HepG2 (cell line): ENCODE measurements around the gene IWS1. TPM values are rescaled to one million over a fixed set of nuclear protein-coding genes. Genes with fewer than 3 reads are reported as not detected.

ENCODE experiments used
- ADNP ChIP-seq: sonication (generic); formaldehyde crosslinking; IDR thresholded peaks from 2 replicates; pipeline ENCODE4 v1.4.0; 2020; ENCODE audit warnings: missing genetic modification reagents
- CENPX ChIP-seq: sonication (generic); formaldehyde crosslinking; IDR thresholded peaks from 2 replicates; pipeline ENCODE4 v1.9.0; 2021; ENCODE audit warnings: mild to moderate bottlenecking, missing genetic modification reagents, moderate library complexity
- CREM ChIP-seq, 2 experiments: sonication (generic) in 1 of 2; formaldehyde crosslinking in 1 of 2; IDR thresholded peaks; 2 replicates each; pipeline versions ENCODE4 v1.4.0 to v1.6.1; 2016 to 2020; ENCODE audit warnings: antibody characterized with exemption in 1 of 2, mild to moderate bottlenecking in 1 of 2, missing genetic modification reagents in 1 of 2
- ELF4 ChIP-seq: sonication (generic); formaldehyde crosslinking; IDR thresholded peaks from 2 replicates; pipeline ENCODE4 v1.5.0; 2020; ENCODE audit warnings: missing genetic modification reagents, mild to moderate bottlenecking, moderate library complexity, borderline replicate concordance
- FOSL2 ChIP-seq: sonication (generic); formaldehyde crosslinking; IDR thresholded peaks from 2 replicates; pipeline ENCODE4 v1.4.0; 2020; ENCODE audit warnings: missing genetic modification reagents
- FOXJ3 ChIP-seq: sonication (generic); formaldehyde crosslinking; IDR thresholded peaks from 2 replicates; pipeline ENCODE4 v1.4.0; 2020; ENCODE audit warnings: missing genetic modification reagents, mild to moderate bottlenecking, borderline replicate concordance
- IRX3 ChIP-seq: sonication (generic); formaldehyde crosslinking; IDR thresholded peaks from 2 replicates; pipeline ENCODE4 v1.8.1; 2023; ENCODE audit warnings: mild to moderate bottlenecking, low read depth, missing genetic modification reagents, borderline replicate concordance
- MXI1 ChIP-seq: IDR thresholded peaks from 3 replicates; pipeline ENCODE4 v1.6.1; 2012; ENCODE audit warnings: low read depth, low read length, inconsistent platforms, borderline replicate concordance
- NBN ChIP-seq: fragments of 450-650 bp; conservative IDR thresholded peaks from 2 replicates; pipeline ENCODE4 v1.6.1; 2017
- NFKB2 ChIP-seq: sonication (generic); formaldehyde crosslinking; IDR thresholded peaks from 2 replicates; pipeline ENCODE4 v1.4.0; 2020; ENCODE audit warnings: missing genetic modification reagents, borderline replicate concordance
- PAWR ChIP-seq: sonication (generic); formaldehyde crosslinking; IDR thresholded peaks from 2 replicates; pipeline ENCODE4 v1.4.0; 2020; ENCODE audit warnings: missing genetic modification reagents, mild to moderate bottlenecking, borderline replicate concordance
- PRPF4 ChIP-seq: fragments of 200-400 bp; formaldehyde crosslinking; IDR thresholded peaks from 2 replicates; pipeline ENCODE4 v1.6.1; 2016; ENCODE audit warnings: low read length, low read depth; ENCODE audit not compliant: poor library complexity, severe bottlenecking
- SMAD1 ChIP-seq: sonication (generic); formaldehyde crosslinking; IDR thresholded peaks from 2 replicates; pipeline ENCODE4 v1.4.0; 2020; ENCODE audit warnings: missing genetic modification reagents, low read depth, mild to moderate bottlenecking, borderline replicate concordance
- TEAD2 ChIP-seq: sonication (generic); formaldehyde crosslinking; IDR thresholded peaks from 2 replicates; pipeline ENCODE4 v1.9.0; 2021; ENCODE audit warnings: missing genetic modification reagents
- ZFP36 ChIP-seq: fragments of 150-350 bp; IDR thresholded peaks from 2 replicates; pipeline ENCODE4 v1.6.1; 2018; ENCODE audit warnings: borderline replicate concordance, low read length, low read depth; ENCODE audit not compliant: partially characterized antibody
- ZNF441 ChIP-seq: sonication (generic); formaldehyde crosslinking; IDR thresholded peaks from 2 replicates; pipeline ENCODE4 v1.7.0; 2021; ENCODE audit warnings: missing genetic modification reagents, borderline replicate concordance
- ZNF772 ChIP-seq: sonication (generic); formaldehyde crosslinking; IDR thresholded peaks from 2 replicates; pipeline ENCODE4 v1.5.0; 2020; ENCODE audit warnings: mild to moderate bottlenecking, missing genetic modification reagents
- ZNF777 ChIP-seq: sonication (generic); formaldehyde crosslinking; IDR thresholded peaks from 2 replicates; pipeline ENCODE4 v1.4.0; 2020; ENCODE audit warnings: missing genetic modification reagents
- polyA plus RNA-seq, 8 experiments: library from polyadenylated mRNA; depleted of rRNA in 3 of 8; stranded (reverse) in 7 of 8; unstranded in 1 of 8; fragments of >200 nt; fragmentation: Illumina TruSeq in 4 of 8; extraction: Trizol in 4 of 8; gene quantifications; 2 replicates each; pipeline versions ENCODE4 v1.2.1 to v1.2.3, GENCODE V29; 2011 to 2016; ENCODE audit warnings: low read depth in 4 of 8, missing spikeins in 1 of 8, mixed read lengths in 1 of 8; ENCODE audit not compliant: insufficient read depth in 1 of 8
- total RNA-seq, 5 experiments: library from RNA; depleted of rRNA; stranded (reverse); fragments of >200 nt; fragmentation: Illumina TruSeq; extraction: Trizol; gene quantifications; 2 replicates each; pipeline ENCODE4 v1.2.3, GENCODE V29; 2016; ENCODE audit warnings: low read depth in 1 of 5
- TF ChIP-seq, protein P1 (sequence below): sonication (generic); formaldehyde crosslinking; conservative IDR thresholded peaks from 2 replicates; pipeline ENCODE4 v1.4.0; 2020; ENCODE audit warnings: missing genetic modification reagents
- TF ChIP-seq, protein P2 (sequence below): sonication (generic); formaldehyde crosslinking; IDR thresholded peaks from 2 replicates; pipeline ENCODE4 v1.8.1; 2023; ENCODE audit warnings: mild to moderate bottlenecking, missing genetic modification reagents
- TF ChIP-seq, protein P3 (sequence below): sonication (generic); formaldehyde crosslinking; IDR thresholded peaks from 2 replicates; pipeline ENCODE4 v1.4.0; 2020; ENCODE audit warnings: mild to moderate bottlenecking, low read depth, missing genetic modification reagents
- TF ChIP-seq, protein P4 (sequence below): sonication (generic); formaldehyde crosslinking; IDR thresholded peaks from 2 replicates; pipeline ENCODE4 v1.4.0; 2020; ENCODE audit warnings: missing genetic modification reagents, borderline replicate concordance

The IWS1 gene
- total and polyA plus RNA-seq, 2 of the 13 experiments (the other 11 are each of a cell fraction or from before 2014, with no cell fraction given), result 28.9 to 62.3 TPM

DNA sequence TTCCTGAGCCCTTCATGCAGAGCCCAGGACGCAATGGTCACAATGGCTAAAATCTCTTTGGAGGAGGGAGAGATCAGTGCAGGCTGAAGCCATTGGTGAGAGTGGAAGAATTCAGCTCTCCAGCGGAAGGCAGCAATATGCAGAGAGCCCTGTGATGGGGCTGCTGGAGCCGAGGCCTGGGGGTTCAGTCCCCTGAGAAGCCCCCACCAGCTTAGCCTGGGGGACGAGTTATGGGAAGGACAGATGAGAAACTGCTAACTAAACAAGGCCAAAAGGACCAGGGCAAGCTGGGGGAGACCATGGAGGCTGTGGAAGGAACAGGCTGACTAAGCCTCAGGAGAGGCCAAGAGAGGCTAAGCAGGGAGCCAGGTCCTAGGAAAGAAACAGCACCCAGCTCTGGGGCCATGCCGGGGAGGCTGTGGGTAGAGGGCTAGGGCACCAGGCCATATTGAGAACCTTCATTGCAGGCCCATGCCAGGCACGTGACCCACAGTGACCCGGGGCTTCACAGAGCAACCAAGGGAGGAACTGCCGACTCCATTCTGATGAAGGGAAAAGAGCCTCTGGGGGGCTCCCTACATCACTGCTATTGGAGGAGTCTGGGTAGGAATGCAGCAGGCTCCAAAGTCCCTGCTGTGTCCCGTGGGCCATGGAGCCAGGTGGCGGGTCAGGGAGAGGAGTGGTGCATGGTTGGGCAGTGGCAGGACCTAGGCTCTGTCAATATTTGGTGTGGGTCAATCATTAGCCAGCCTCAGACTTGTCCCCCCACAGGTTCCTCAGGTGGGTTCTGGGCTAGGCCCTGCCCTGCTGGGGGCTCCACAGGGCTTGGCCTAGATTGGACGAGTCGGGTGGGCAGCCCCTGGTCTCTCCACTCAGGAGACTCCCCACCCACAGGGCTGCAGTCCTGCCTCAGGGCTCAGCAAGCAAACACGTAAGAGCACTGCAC is 88.2 kb downstream of the IWS1 start (continued):
- TF ChIP-seq FOXJ3 (CRISPR knock-in tag) (peak; percentile 91; the same call in 1 of the 2 replicates), ZFP36 (no peak), PAWR (CRISPR knock-in tag) (no peak), ZNF777 (CRISPR knock-in tag) (peak; percentile 24; the same call in 1 of the 2 replicates), SMAD1 (CRISPR knock-in tag) (peak; percentile 95; the same call in 1 of the 2 replicates), MXI1 (peak; percentile 78; the same call in 1 of the 3 replicates), IRX3 (CRISPR knock-in tag) (0 out of 2 replicates have a peak, but pooled peaks have one; percentile 53), CENPX (CRISPR knock-in tag) (no peak), ZNF441 (CRISPR knock-in tag) (peak; percentile 91; the same call in 1 of the 2 replicates), PRPF4 (no peak), TEAD2 (CRISPR knock-in tag) (no peak), ZNF772 (CRISPR knock-in tag) (peak; percentile 98; the same call in 1 of the 2 replicates), ELF4 (no peak), NFKB2 (peak; percentile 89; the same call in 1 of the 2 replicates), NBN (no peak), ADNP (CRISPR knock-in tag) (no peak), FOSL2 (peak; percentile 84), CREM (IDR thresholded peaks at IDR 0.05) (peak; percentile 75; the same call in 1 of the 2 replicates), CREM (CRISPR knock-in tag; IDR thresholded peaks at IDR 0.05) (no peak)
- TF ChIP-seq, protein P1, sequence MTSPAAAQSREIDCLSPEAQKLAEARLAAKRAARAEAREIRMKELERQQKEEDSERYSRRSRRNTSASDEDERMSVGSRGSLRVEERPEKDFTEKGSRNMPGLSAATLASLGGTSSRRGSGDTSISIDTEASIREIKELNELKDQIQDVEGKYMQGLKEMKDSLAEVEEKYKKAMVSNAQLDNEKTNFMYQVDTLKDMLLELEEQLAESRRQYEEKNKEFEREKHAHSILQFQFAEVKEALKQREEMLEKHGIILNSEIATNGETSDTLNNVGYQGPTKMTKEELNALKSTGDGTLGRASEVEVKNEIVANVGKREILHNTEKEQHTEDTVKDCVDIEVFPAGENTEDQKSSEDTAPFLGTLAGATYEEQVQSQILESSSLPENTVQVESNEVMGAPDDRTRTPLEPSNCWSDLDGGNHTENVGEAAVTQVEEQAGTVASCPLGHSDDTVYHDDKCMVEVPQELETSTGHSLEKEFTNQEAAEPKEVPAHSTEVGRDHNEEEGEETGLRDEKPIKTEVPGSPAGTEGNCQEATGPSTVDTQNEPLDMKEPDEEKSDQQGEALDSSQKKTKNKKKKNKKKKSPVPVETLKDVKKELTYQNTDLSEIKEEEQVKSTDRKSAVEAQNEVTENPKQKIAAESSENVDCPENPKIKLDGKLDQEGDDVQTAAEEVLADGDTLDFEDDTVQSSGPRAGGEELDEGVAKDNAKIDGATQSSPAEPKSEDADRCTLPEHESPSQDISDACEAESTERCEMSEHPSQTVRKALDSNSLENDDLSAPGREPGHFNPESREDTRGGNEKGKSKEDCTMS (CRISPR knock-in tag), result no peak; the same call in 1 of the 2 replicates
- TF ChIP-seq, protein P2, sequence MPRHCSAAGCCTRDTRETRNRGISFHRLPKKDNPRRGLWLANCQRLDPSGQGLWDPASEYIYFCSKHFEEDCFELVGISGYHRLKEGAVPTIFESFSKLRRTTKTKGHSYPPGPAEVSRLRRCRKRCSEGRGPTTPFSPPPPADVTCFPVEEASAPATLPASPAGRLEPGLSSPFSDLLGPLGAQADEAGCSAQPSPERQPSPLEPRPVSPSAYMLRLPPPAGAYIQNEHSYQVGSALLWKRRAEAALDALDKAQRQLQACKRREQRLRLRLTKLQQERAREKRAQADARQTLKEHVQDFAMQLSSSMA, result peak; percentile 90; the same call in 1 of the 2 replicates
- TF ChIP-seq, protein P3, sequence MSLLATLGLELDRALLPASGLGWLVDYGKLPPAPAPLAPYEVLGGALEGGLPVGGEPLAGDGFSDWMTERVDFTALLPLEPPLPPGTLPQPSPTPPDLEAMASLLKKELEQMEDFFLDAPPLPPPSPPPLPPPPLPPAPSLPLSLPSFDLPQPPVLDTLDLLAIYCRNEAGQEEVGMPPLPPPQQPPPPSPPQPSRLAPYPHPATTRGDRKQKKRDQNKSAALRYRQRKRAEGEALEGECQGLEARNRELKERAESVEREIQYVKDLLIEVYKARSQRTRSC (CRISPR knock-in tag), result no peak
- TF ChIP-seq, protein P4, sequence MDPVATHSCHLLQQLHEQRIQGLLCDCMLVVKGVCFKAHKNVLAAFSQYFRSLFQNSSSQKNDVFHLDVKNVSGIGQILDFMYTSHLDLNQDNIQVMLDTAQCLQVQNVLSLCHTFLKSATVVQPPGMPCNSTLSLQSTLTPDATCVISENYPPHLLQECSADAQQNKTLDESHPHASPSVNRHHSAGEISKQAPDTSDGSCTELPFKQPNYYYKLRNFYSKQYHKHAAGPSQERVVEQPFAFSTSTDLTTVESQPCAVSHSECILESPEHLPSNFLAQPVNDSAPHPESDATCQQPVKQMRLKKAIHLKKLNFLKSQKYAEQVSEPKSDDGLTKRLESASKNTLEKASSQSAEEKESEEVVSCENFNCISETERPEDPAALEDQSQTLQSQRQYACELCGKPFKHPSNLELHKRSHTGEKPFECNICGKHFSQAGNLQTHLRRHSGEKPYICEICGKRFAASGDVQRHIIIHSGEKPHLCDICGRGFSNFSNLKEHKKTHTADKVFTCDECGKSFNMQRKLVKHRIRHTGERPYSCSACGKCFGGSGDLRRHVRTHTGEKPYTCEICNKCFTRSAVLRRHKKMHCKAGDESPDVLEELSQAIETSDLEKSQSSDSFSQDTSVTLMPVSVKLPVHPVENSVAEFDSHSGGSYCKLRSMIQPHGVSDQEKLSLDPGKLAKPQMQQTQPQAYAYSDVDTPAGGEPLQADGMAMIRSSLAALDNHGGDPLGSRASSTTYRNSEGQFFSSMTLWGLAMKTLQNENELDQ (CRISPR knock-in tag), result no peak
